ENCODE measurements around the gene ARID5B.

DNA sequence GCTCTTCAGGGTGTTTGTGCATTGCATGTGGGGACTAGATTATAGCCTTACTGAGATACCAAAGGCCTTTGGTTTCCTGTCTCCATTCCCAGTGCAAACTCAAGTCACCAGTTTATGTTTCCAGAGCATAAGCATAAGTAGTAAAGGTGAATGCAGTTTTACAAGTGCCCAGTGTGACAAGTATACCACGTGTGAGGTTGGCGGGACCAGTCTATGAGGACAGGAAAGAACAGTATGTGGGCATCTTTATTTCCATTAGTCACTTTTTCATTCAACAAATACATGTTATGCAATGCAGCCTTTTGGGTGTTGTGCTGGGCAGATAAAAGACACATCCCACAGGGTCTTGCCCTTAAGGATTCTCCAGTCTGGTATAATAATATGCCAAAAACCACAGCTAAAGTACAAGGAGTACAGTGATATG, 146.5 kb downstream of the ARID5B start:
- no peak for TF ChIP-seq CTCF (IDR thresholded peaks at IDR 0.05)
- TF ChIP-seq POLR2A (IDR thresholded peaks at IDR 0.05), result no peak
